ENCODE data around the gene STRN.
"Not testable (repeated sequence)": the region's sequence is repeated elsewhere in the genome, so short reads cannot be mapped to it uniquely, and the experiment has no call there.

STRN gene

DNA sequence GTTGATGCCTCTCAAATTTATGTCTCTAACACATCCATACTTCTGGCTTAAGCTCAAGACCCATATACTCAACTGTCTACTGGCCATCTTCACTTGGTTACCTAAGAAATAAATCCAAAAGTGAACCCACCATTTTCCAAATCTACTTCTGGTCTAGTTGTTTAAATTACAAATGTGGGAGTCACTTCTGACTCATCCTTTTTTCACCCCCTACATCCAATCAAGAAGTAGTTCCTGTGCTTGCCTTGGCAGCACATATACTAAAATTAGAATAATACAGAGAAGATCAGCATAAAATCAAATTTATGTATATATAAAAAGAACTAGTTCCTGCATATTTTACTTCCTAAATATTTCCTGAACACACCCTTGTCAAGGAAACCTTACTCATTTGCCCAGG lies 53.6 kb downstream of the STRN start:
- H3K27ac ChIP-seq = no peak overlapping the region
- TF ChIP-seq, protein P1, sequence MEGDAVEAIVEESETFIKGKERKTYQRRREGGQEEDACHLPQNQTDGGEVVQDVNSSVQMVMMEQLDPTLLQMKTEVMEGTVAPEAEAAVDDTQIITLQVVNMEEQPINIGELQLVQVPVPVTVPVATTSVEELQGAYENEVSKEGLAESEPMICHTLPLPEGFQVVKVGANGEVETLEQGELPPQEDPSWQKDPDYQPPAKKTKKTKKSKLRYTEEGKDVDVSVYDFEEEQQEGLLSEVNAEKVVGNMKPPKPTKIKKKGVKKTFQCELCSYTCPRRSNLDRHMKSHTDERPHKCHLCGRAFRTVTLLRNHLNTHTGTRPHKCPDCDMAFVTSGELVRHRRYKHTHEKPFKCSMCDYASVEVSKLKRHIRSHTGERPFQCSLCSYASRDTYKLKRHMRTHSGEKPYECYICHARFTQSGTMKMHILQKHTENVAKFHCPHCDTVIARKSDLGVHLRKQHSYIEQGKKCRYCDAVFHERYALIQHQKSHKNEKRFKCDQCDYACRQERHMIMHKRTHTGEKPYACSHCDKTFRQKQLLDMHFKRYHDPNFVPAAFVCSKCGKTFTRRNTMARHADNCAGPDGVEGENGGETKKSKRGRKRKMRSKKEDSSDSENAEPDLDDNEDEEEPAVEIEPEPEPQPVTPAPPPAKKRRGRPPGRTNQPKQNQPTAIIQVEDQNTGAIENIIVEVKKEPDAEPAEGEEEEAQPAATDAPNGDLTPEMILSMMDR (conservative IDR thresholded peaks at IDR 0.05) = no peak

DNA sequence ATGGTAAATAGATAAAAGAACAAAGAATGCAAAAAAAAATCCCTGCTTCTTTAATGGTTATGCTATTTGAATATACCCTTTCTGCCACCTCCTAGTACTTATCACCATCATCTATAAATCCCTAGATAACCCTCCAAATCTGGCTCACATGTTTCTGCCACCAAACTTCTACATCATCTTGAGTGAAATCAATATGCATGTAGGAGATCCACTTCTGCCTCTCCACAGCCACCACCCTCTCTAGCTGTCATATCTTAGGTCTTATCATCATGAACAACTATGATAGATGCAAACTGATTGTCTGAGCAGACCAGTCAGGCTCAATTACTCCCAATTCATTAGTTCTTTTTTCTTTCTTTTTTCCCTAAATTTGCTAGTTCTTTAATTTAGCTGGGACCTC lies 55.3 kb downstream of the STRN start:
- TF ChIP-seq, protein P1 (conservative IDR thresholded peaks at IDR 0.05) = no peak
- H3K27ac ChIP-seq = no peak overlapping the region

DNA sequence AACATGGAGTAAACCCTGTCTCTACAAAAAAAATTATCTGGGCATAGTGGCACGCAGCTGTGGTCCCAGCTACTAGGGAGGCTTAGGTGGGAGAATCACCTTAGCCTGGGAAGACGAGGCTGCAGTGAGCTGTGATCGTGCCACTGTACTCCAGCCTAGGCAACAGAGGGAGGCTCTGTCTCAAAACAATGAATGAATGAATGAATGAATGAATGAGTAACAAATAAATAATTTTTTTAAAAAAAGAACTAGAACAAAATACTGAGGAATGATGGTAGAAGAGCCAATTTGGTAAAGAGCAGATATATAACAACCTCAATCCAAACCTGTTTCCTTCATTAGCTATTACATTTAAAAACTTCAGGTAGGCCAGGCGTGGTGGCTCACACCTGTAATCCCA lies 60.1 kb downstream of the STRN start:
- TF ChIP-seq, protein P1 (conservative IDR thresholded peaks at IDR 0.05) = no peak
- no peak overlapping the region for H3K27ac ChIP-seq

GRCh38 chr2:36904636-36905035 lies 61.7 kb downstream of the STRN start:
- TF ChIP-seq, protein P1 (conservative IDR thresholded peaks at IDR 0.05) = no peak
- H3K27ac ChIP-seq = no peak overlapping the region

- TF ChIP-seq, protein P1 (conservative IDR thresholded peaks at IDR 0.05) = no peak
Measured at GRCh38 chr2:36902385-36903120, 63.8 kb downstream of the STRN start.

DNA sequence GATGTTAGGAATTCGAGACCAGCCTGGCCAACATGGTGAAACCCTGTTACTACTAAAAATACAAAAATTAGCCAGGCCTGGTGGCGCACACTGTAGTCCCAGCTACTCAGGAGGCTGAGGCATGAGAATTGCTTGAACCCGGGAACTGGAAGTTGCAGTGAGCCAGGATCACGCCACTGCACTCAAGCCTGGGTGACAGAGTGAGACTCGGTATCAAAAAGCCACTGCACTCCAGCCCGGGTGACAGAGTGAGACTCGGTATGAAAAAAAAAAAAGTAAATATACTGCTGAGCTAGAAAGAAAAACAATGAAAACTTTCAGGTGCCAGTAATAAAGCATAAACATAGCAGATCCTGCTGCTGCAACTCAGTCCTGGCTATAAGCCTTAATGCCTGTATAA lies 73.5 kb downstream of the STRN start:
- TF ChIP-seq, protein P1 (conservative IDR thresholded peaks at IDR 0.05) = no peak
- H3K27ac ChIP-seq = peak overlapping the region; percentile 23

More at GRCh38 chr2:36902385-36903120, 63.8 kb downstream of the STRN start:
- H3K27ac ChIP-seq = no peak overlapping the region

- TF ChIP-seq, protein P1 (conservative IDR thresholded peaks at IDR 0.05) = no peak
- H3K27ac ChIP-seq = no peak overlapping the region
Measured at GRCh38 chr2:36889795-36890194, 76.5 kb downstream of the STRN start.

DNA sequence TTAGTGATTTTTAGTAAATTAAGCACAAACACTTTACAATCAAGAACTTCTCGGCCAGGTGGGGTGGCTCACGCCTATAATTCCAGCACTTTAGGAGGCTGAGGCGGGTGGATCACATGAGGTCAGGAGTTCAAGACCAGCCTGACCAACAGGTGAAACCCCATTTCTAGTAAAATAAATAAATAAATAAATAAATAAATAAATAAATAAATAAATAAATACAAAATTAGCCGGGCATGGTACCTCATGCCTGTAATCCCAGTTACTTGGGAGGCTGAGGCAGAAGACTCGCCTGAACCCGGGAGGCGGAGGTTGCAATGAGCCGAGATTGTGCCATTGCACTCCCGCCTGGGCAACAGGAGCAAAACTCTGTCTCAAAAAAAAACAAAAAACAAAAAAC lies 79.2 kb downstream of the STRN start:
- H3K27ac ChIP-seq = not testable (repeated sequence)
